NCI-H2107 treated with DMSO at 0.1 percent for 48 hours (cell line): ENCODE data around the gene YIPF6.
"Not testable (repeated sequence)": the region's sequence is repeated elsewhere in the genome, so short reads cannot be mapped to it uniquely, and the experiment has no call there.

Experiments
- DNase-seq: peaks from one replicate; lab custom pipeline; 2025; ENCODE audit not compliant: unreplicated experiment; lab: John Stamatoyannopoulos, UW

The YIPF6 gene, protein sequence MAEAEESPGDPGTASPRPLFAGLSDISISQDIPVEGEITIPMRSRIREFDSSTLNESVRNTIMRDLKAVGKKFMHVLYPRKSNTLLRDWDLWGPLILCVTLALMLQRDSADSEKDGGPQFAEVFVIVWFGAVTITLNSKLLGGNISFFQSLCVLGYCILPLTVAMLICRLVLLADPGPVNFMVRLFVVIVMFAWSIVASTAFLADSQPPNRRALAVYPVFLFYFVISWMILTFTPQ

DNA sequence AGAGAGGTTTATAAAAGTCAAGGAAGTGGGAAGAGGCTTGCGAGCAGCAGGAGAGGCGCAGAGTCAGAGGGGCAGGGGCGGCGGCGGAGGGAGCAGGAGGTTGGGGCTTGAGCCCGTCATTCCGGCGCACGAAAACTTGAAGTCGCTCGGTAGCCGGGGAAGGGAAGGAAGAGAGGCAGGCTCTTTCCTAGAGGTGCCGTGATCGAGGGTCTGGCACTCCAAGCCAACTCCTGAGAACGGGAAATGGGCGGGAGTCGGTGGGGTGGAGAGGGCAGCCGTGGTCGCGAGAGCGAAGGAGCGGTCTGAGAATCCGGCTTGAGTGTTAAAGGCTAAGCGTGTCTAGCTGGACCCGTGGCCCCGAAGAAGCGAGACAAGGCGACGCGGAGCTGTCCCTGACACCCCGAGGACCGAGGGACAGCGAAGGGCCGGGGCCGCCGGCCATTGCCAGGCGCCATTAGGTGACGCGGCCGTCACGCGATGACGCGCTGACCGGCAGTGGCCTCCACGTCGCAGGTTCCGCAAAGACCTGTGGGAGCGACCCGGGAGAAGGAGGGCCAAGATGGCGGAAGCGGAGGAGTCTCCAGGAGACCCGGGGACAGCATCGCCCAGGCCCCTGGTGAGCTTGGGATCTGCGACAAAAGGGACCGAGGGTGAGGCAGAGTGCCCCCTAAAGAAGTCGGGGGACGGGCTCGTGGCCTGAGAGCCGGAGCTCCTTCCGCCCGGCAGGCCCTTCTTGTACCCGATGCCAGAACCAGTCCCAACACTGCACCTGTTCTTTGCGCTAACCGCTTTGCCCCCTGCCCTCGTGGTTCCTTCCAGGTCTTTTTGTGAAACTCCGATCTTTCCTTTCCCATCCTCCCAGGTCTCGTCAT, at the start of gene YIPF6:
YIPF6 (plus strand) TSS at position 544 of the 872 bp plus-strand sequence; CDS start at position 560, 16 bp downstream.
- peak; percentile 47 for DNase-seq

DNA sequence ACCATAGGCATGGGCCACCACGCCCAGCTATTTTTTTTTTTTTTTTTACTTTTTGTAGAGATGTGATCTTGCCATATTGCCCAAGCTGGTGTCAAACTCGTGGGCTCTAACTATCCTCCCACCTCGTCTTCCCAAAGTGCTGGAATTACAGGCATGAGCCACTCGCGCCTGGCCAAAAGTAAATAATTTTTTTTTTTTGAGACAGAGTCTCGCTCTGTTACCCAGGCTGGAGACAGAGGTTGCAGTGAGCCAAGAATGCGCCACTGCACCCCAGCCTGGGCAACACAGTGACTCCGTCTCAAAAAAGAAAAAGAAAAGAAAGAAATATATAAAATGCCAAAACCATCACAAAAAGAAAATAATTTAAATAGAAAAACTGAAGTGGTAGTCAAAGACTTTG, 47.1 kb upstream of the YIPF6 start:
- DNase-seq, result no peak

DNA sequence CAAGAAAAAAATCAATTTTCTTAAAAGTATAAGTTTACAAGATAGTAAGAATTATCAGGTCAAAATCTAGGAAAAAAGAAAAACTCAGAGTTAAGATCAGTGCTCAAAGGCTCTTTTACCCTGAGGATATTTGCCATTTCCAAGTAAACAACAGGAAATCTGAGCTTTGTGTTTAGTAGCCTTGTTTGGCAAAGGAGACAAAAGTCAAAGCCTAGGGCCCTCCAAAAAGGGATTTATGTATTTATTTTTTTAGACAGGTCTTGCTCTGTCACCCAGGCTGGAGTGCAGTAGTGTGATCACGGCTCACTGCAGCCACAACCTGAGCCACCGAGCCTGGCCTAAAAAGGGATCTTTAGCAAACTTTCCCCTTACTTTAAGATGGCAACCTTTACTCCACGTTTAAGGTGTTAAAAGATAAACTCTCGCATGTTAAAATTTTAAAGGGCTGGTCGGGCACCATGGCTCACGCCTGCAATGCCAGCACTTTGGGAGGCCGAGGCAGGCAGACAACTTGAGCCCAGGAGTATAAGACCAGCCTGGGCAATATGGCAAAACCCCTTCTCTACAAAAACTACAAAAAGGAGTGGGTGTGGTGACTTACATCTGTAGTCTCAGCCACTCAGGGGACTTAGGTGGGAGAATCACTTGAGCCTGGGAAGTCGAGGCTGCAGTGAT, 44.2 kb upstream of the YIPF6 start:
- no peak for DNase-seq

DNA sequence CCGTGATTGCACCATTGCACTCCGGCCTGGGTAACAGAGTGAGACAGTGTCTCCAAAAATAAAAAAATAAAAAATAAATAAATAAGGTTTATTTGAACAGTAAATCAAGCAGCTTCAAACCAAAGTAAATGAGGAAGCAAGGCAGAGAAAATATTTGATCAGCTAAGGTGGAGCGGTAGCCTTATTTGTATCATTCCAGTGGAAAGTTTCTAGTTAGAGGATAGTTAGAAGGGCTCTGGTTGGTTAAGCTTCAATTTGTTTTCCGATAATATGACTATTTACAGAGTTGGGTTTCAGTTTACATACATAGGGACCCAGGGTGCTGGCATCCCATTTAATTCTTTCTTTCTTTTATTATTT, 43.7 kb upstream of the YIPF6 start:
- DNase-seq, result no peak

DNA sequence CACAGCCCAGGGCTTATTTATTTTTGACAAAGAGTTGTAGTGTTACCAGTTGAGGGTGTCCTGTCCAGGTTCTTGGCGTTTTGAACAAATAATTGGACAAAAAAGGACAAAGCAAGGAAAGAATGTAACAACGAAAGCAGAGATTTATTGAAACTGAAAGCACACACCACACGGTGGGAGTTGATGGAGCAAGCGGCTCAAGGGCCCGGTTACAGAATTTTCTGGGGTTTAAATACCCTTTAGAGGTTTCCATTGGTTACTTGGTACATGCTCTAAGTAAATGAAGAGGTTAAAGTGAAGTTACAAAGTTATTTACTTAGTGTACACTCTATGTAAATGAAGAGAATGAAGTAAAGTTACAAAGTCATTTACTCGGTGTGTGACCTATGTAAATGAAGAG, 37.8 kb upstream of the YIPF6 start:
- DNase-seq, result no peak

DNA sequence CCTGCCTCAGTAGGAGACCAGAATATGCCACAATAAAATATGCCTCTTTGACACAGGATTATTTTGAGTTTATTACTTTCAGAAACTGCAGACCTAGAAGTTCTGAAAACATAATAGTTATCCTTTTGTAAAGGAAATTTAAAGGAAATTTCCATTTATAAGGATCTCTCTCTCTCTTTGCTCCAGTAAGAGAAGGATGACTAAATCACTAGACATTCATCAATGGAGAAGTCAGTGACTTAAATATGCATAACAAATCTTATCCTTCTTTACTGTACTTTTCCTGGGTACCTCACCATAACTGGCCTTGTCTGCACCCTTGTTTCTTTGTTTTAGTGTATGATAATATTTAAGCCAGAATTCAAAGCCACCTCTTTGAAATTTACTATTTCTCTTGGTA, 37.3 kb upstream of the YIPF6 start:
- DNase-seq, result no peak

DNA sequence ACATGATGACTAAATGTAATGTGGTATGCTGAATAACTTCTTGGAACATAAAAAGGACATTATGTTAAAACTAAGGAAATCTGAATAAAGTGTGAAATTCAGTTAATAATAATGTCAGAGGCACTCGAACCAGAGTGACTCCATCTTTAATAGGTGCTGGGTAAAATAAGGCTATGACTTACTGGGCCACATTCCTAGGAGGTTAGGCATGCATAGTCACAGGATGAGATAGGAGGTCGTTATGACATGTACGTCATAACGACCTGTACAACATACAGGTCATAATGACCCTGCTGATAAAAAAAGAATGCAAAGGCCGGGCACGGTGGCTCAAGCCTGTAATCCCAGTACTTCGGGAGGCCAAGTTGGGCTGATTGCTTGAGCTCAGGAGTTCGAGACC, 36.7 kb upstream of the YIPF6 start:
- DNase-seq, result no peak

DNA sequence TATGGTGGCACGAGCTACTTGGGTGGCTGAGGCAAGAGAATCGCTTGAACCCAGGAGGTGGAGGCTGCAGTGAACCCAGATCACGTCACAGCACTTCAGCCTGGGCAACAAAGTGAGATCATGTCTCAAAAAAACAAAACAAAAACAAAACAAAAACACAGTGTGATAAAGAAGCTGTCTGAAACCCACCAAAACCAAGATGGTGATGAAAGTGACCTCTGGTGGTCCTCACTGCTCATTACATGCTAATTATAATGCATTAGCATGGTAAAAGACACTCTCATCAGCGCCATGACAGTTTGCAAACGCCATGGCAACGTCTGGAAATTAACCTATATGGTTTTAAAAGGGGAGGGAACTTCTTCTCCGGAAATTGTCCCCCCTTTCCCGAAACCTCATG, 36.2 kb upstream of the YIPF6 start:
- DNase-seq, result no peak

DNA sequence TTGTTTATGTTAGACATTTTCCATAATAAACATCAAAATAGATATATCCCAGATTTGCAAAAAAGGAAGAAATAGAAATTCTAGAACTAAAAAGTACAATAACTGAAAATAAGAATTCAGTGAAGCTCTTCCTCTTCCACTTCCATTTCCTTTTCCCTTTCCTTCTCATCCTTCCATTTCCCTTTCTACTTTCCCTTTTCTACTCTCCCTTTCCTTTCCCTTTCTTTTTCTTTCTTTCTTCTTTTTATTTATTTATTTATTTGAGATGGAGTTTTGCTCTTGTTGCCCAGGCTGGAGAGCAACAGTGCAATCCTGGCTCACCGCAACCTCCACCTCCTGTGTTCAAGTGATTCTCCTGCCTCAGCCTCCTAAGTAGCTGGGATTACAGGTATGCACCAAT, 35.0 kb upstream of the YIPF6 start:
- no peak for DNase-seq

DNA sequence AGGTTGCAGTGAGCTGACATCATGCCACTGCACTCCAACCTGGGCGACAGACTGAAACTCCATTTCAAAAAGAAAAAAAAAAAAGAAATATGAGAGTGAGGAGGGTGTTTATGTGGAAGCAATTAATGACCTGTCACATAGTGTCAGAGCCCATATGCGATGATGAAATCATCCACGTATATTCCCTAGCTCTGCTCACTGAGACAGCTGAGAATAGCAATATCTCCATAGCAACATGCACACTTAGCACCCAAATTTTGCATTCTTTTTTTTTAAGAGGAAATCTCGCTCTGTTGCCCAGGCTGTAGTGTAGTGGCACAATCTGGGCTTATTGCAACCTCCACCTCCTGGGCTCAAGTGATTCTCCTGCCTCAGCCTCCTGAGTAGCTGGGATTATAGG, 34.1 kb upstream of the YIPF6 start:
- no peak for DNase-seq

DNA sequence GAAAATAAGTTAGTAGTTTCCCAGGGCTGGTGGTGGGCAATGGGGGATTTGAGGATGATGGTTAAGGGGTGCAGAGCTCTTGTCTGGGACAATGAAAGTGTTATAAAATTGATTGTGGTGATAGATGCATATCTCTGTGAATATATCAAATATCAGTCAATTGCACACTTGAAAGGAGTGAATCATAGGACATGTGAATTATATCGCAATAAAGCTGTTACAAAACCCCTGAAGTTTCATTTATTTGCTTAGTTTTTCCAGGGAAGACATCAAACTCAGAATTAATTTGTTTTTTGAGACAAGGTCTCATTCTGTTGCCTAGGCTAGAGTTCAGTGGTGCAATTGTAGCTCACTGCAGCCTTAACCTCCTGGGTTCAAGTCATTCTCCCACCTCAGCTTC, 17.9 kb upstream of the YIPF6 start:
- DNase-seq, result no peak

DNA sequence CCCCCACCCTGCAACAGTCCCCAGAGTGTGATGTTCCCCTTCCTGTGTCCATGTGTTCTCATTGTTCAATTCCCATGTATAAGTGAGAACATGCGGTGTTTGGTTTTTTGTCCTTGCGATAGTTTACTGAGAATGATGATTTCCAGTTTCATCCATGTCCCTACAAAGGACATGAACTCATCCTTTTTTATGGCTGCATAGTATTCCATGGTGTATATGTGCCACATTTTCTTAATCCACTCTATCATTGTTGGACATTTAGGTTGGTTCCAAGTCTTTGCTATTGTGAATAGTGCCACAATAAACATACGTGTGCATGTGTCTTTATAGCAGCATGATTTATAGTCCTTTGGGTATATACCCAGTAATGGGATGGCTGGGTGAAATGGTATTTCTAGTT, 12.7 kb upstream of the YIPF6 start:
- DNase-seq, result not testable (repeated sequence)

DNA sequence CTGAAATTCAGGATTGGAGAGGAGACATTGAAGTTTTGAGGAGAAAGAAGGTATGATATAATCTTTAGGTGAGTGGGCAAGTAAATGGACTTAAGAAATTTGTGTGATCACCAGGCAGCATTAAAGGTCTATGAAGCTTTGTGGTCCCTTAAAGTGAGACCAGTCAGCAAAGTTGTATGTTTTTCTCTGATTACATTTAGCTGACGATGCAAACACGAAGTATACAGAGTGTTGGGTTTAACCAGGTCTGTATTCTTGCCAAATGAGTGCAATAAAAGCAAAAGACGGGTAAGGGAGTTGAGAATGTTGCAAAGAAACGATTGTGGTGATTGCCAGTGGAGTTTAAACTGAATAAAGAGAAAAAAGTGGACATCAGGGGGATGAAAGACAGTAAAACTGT, 11.6 kb upstream of the YIPF6 start:
- DNase-seq, result no peak

DNA sequence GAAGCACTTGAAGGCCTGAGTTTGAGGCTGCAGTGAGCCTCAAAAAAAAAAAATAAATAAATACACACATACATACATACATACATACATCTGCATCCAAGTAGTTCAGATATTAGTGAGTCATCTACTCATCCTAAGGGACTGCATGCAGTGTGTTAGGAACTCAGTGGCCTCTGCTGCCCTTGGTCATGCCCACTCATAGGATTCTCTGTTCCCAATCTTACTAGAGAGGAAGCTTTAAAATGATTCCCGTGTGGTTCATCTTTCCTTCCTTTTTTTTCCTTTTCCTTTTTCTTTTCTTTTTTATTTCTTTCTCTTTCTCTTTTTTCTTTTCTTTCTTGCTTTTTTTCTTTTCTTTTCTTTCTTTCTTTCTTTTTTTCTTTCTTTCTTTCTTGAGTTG, 10.9 kb upstream of the YIPF6 start:
- no peak for DNase-seq

DNA sequence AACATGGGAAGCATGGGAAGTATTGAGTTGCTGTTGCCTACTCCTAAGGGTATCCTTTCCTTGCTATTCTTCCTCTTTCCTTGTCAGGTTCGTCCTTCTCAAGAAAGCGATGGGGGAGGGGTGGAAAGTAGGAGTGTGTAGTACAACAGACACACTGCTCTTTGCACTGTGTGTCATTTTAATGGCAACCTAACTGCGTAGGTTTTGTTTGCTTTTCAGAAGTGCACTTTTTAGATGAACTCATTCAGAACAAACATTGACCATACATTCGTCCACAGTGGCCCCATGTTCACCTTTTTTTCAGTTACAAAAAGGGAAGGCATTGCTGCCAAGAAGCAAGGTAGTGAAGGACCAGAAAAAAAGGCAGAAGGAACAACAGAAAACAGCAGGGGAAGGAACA, 10.2 kb upstream of the YIPF6 start:
- DNase-seq, result no peak

DNA sequence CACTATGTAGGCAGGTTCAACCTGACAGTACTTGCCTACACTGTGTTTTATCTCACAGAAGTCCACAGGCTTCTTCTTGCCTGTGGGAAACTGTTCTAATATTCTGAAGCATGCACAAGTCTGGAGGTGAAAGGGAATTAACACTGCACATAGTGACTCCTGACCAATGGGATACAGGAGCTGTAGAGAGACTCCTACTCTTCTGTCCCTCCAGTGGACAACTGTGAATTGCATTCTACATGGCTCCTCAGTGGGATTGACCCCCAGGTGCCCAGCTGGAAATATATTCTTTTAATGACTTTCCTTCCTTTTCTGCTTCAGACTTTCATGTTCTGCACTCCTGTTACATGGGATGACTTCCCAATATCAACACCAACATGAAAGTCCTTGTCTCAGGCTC, 8.2 kb upstream of the YIPF6 start:
- DNase-seq, result no peak

DNA sequence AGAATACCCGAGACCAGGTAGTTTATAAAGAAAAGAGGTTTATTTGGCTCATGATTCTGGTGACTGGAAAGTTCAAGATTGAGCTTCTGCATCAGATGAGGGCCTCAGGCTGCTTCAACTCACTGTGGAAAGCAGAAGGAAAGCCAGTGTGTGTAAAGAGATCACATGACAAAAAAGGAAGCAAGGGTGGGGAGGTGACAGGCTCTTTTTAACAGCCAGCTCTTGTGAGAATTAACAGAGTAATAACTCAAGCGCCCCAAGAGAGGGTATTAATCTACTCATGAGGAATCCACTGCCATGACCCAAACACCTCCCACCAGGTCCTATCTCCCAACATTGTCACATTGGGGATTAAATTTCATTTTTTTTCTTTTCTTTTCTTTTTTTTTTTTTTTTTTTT, 6.3 kb upstream of the YIPF6 start:
- DNase-seq, result no peak

DNA sequence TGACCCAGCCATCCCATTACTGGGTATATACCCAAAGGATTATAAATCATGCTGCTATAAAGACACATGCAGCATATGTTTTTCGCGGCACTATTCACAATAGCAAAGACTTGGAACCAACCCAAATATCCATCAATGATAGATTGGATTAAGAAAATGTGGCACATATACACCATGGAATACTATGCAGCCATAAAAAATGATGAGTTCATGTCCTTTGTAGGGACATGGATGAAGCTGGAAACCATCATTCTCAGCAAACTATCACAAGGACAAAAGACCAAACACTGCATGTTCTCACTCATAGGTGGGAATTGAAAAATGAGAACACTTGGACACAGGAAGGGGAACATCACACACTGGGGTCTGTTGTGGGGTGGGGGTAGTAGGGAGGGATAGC, 5.1 kb upstream of the YIPF6 start:
- DNase-seq, result not testable (repeated sequence)

DNA sequence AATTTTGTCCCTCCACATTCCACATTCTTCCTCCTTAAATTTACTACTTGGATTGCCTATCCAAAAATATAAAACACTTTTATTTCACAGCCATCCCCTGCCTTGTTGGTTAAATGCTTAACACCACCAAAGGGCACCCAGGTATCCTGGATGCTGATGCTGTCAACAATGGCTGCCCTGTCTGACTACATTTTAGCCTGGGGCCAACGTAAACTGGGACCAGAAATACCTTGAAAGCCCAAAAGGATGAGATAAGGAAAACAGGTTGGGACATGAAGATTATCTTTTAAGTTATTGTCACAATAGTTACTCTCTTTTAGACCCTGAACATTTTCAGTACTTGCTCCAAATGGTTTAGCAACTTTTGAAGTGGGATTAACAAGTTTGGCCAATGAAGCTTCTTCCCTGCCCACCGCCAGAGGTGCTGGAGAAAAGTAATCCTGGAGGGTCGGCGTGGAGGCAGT, 775 bp upstream of the YIPF6 start:
- DNase-seq, result no peak

DNA sequence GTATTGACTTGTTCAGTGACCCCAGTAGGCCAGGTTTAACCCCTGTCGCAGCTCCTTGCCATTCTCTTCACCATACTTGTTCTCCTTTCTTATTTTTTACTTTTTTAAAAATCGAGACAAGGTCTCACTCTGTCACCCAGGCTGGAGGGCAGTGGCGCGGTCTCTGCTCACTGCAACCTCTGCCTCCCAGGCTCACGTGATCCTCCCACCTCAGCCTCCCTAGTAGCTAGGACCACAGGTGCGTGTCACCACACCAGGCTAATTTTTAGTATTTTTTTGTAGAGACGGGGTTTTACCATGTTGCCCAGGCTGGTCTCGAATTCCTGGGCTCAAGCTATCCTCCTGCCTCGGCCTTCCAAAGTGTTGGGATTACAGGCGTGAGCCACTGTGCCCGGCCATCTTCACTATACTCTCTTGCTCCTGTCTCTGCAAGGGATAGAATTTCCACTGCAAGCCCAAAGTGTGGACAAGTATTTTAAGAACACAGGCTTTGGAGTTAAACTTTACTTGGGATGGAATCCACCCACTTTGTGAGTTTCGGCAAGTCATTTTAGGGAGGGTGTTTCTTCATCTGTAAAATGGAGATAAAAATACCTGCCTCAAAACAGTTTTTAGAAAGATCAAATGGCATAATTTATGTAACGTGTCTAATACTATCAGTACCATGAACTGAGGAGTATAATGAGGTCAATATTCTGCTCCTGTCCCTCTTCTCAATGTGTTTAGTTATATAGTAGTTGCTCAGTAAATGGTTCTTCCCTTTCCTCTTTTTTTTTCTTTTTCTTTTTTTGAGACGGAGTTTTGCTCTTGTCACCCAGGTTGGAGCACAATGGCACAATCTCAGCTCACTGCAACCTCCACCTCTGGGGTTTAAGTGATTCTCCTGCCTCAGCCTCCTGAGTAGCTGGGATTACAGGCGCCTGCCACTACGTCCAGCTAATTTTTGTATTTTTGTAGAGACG, 973 bp downstream of the YIPF6 start:
- DNase-seq, result no peak
